Gastrocnemius medialis (tissue), 4 donors: Measurements from ENCODE around the gene SLC30A5. TPM values are rescaled to one million over a fixed set of nuclear protein-coding genes. Genes with fewer than 3 reads are reported as not detected.

Experiments used
- ATAC-seq, 2 donors: fragments of 150-250 bp; one replicate each; pipeline ENCODE4 v1.9.1; 2016
- DNase-seq, 2 donors: peaks; one replicate each; pipeline ENCODE4 v3.0.0-alpha.2; 2019
- H3K27ac ChIP-seq, 4 donors: fragments of 200-600 bp; sonication (generic); 1 replicate in 1 of 4; 2 replicates in 3 of 4; pipeline ENCODE4 v1.5.1; 2016 to 2018; ENCODE audit warnings: mild to moderate bottlenecking in 2 of 4, moderate library complexity in 1 of 4
- H3K27me3 ChIP-seq, 3 donors: fragments of 200-600 bp; sonication (generic) in 2 of 3; 1 replicate in 1 of 3; 2 replicates in 2 of 3; pipeline versions ENCODE4 v1.5.1 to v1.6.0; 2016 to 2019; ENCODE audit warnings: mild to moderate bottlenecking in 1 of 3, moderate library complexity in 1 of 3
- H3K36me3 ChIP-seq, 2 donors: fragments of 200-600 bp; sonication (generic) in 1 of 2; one replicate each; pipeline ENCODE4 v1.5.1; 2017 to 2018
- H3K4me1 ChIP-seq, 2 donors: fragments of 200-600 bp; sonication (generic) in 1 of 2; one replicate each; pipeline ENCODE4 v1.5.1; 2016 to 2017; ENCODE audit warnings: mild to moderate bottlenecking in 2 of 2
- H3K4me3 ChIP-seq, 4 donors: fragments of 200-600 bp; sonication (generic) in 3 of 4; 1 replicate in 1 of 4; 2 replicates in 3 of 4; pipeline ENCODE4 v1.5.1; 2016 to 2019; ENCODE audit warnings: mild to moderate bottlenecking in 2 of 4
- H3K9me3 ChIP-seq, 3 donors: fragments of 200-600 bp; sonication (generic) in 2 of 3; 1 replicate in 1 of 3; 2 replicates in 2 of 3; pipeline ENCODE4 v1.5.1; 2016 to 2019
- CTCF ChIP-seq, 5 experiments: fragments of 450-650 bp in 3 of 5; fragments of 200-600 bp in 2 of 5; sonication (generic) in 2 of 5; IDR thresholded peaks in 4 of 5; conservative IDR thresholded peaks in 1 of 5; 1 replicate in 4 of 5; 2 replicates in 1 of 5; pipeline ENCODE4 v1.5.1; 2016 to 2019; ENCODE audit warnings: antibody characterized with exemption in 5 of 5, mild to moderate bottlenecking in 3 of 5, moderate library complexity in 3 of 5
- POLR2A ChIP-seq, 2 donors: fragments of 450-650 bp; IDR thresholded peaks; one replicate each; pipeline ENCODE4 v1.6.1; 2017; ENCODE audit warnings: antibody characterized with exemption in 2 of 2, mild to moderate bottlenecking in 2 of 2, moderate library complexity in 2 of 2
- in situ Hi-C, 4 donors: fragments of 200-750 bp; cut with MboI; loops; one replicate each; pipeline versions ENCODE4 v1.15.0 to v1.8.0; 2017; ENCODE audit warnings: low sequenced_read_pairs in 4 of 4
- intact Hi-C: fragments of 100-400 bp; cut with DNase I; formaldehyde crosslinking; loops from one replicate; pipeline ENCODE4 v1.15.1; 2023; ENCODE audit warnings: low total_unique reads
- total RNA-seq, 4 donors: library from RNA; depleted of rRNA; stranded (reverse); fragments of >200 nt; gene quantifications; one replicate each; pipeline versions ENCODE4 v1.1.0 to v1.2.3, GENCODE V29; 2016

SLC30A5 gene
- total RNA-seq, 4 donors from 2014 or later: 14.6 to 35.3 (median 24.5) TPM

GRCh38 chr5:69049151-69049550, 44.7 kb upstream of the SLC30A5 start:
- ATAC-seq (no peak), DNase-seq (no peak)
- in situ Hi-C loops (loop anchor here in 2 of 4 donors (10.0 kb wide), 2 partner anchors 286 to 316 kb away; partner anchors contain the start of genes AK6 (in 1 of the 2), CCDC125 (in 1 of the 2), RAD17 (in 1 of the 2) and TAF9 (in 1 of the 2)), intact Hi-C loops (no loop called here)
- TF ChIP-seq CTCF (IDR thresholded peaks at IDR 0.05 in 4 of 5, conservative IDR thresholded peaks at IDR 0.05 in 1 of 5): no peak
- TF ChIP-seq POLR2A (IDR thresholded peaks at IDR 0.05): no peak
- no peaks in the 10 kb centered on the region for H3K36me3 ChIP-seq
- H3K27ac ChIP-seq: no peak overlapping the region
- no peaks in the 10 kb centered on the region for H3K4me1 ChIP-seq
- H3K27me3 ChIP-seq: no peaks in the 10 kb centered on the region
- H3K4me3 ChIP-seq: no peak overlapping the region
- H3K9me3 ChIP-seq: no peaks in the 10 kb centered on the region

- no peak for ATAC-seq
- H3K27me3 ChIP-seq: no peaks in the 10 kb centered on the region
Observed at GRCh38 chr5:69049796-69050195, 44.0 kb upstream of the SLC30A5 start.

GRCh38 chr5:69050214-69050613, 43.6 kb upstream of the SLC30A5 start:
- DNase-seq (no peak), ATAC-seq (no peak)
- Histone ChIP-seq H3K27me3 (no peaks in the 10 kb centered on the region), H3K27ac (no peak overlapping the region), H3K36me3 (no peaks in the 10 kb centered on the region), H3K4me3 (no peak overlapping the region), H3K4me1 (no peaks in the 10 kb centered on the region), H3K9me3 (no peaks in the 10 kb centered on the region)
- TF ChIP-seq CTCF (IDR thresholded peaks at IDR 0.05 in 4 of 5, conservative IDR thresholded peaks at IDR 0.05 in 1 of 5) (no peak), POLR2A (IDR thresholded peaks at IDR 0.05) (no peak)
- intact Hi-C loops: no loop called here
- in situ Hi-C loops: no loop called here

More at GRCh38 chr5:69049796-69050195, 44.0 kb upstream of the SLC30A5 start:
- in situ Hi-C loops: loop anchor here in 2 of 4 donors (10.0 kb wide), 2 partner anchors 285 to 315 kb away; partner anchors contain the start of genes AK6 (in 1 of the 2), CCDC125 (in 1 of the 2), RAD17 (in 1 of the 2) and TAF9 (in 1 of the 2)
- no peak for DNase-seq
- intact Hi-C loops: no loop called here
- no peaks in the 10 kb centered on the region for H3K9me3 ChIP-seq
- H3K36me3 ChIP-seq: no peaks in the 10 kb centered on the region
- no peak overlapping the region for H3K4me3 ChIP-seq
- no peak overlapping the region for H3K27ac ChIP-seq
- no peaks in the 10 kb centered on the region for H3K4me1 ChIP-seq
- TF ChIP-seq POLR2A (IDR thresholded peaks at IDR 0.05) (no peak), CTCF (IDR thresholded peaks at IDR 0.05 in 4 of 5, conservative IDR thresholded peaks at IDR 0.05 in 1 of 5) (no peak)

- no peak for DNase-seq
- intact Hi-C loops: no loop called here
- Histone ChIP-seq H3K27ac (no peak overlapping the region), H3K4me3 (no peak overlapping the region), H3K36me3 (no peaks in the 10 kb centered on the region), H3K27me3 (no peaks in the 10 kb centered on the region), H3K9me3 (no peaks in the 10 kb centered on the region), H3K4me1 (no peaks in the 10 kb centered on the region)
- no peak for ATAC-seq
- TF ChIP-seq CTCF (IDR thresholded peaks at IDR 0.05 in 4 of 5, conservative IDR thresholded peaks at IDR 0.05 in 1 of 5): no peak
- no peak for TF ChIP-seq POLR2A (IDR thresholded peaks at IDR 0.05)
- in situ Hi-C loops: no loop called here
Observed at GRCh38 chr5:69052181-69052580, 41.6 kb upstream of the SLC30A5 start.
